ENCODE results near the gene CSGALNACT2. TPM values are rescaled to one million over a fixed set of nuclear protein-coding genes. Genes with fewer than 3 reads are reported as not detected.

Gene CSGALNACT2
- total and polyA plus RNA-seq, 9 of the 15 experiments (the other 6 are each of a cell fraction or from before 2014, with no cell fraction given), result 1.4 to 7.3 (median 3.5) TPM

GRCh38 chr10:43102063-43102828 lies 36.0 kb upstream of the CSGALNACT2 start:
- Histone ChIP-seq H3K4me3 (no peak overlapping the region), H3K9ac (ENCODE audit: insufficient read depth in 1 of 2, low read depth in 2 of 2, low read length in 2 of 2) (no peak overlapping the region), H3K9me1 (ENCODE audit: control insufficient read depth, insufficient read depth, low read length) (no peaks in the 10 kb centered on the region), H3K4me1 (replicated peaks in 1 of 2; ENCODE audit: control insufficient read depth in 2 of 2, insufficient read depth in 2 of 2, low read length in 2 of 2) (peaks cover 0 to 22% of the 10 kb centered on the region in 2 experiments; a peak in 2 of 5 replicates), H4K20me1 (replicated peaks; ENCODE audit: control insufficient read depth, insufficient read depth, low read length) (0 out of 2 replicates have a peak, but pooled peaks cover 4% of the 10 kb centered on the region), H3K4me2 (ENCODE audit: insufficient read depth, low read length) (no peak overlapping the region), H3K9me3 (replicated peaks; ENCODE audit: control insufficient read depth, insufficient read depth, low read depth, low read length) (no peaks in the 10 kb centered on the region), H3K79me2 (ENCODE audit: control insufficient read depth, insufficient read depth, low read length) (no peaks in the 10 kb centered on the region), H2AFZ (ENCODE audit: low read depth, low read length) (no peak overlapping the region), H3K27ac (ENCODE audit: extremely low read depth, low read depth, low read length) (no peak overlapping the region), H3K27me3 (ENCODE audit: control insufficient read depth in 2 of 2, insufficient read depth in 2 of 2, low read length in 2 of 2) (peaks cover 19 to 52% of the 10 kb centered on the region in 2 experiments; a peak in 4 of 5 replicates), H3K36me3 (ENCODE audit: control insufficient read depth, insufficient read depth, low read length) (no peaks in the 10 kb centered on the region)
- FAIRE-seq, result no peak
- CTCF ChIA-PET (ENCODE audit: low intra/inter-chr PET ratio), result no interaction called here
- WGBS (ENCODE audit: insufficient coverage, low coverage, missing lambda C conversion rate), result 0% methylated on average over 17 of the region's 19 CpGs
- POLR2A ChIA-PET, result interaction anchor here (0.6 to 1.2 kb wide), 4 partner anchors 9 to 1265 kb away, joined by 3 to 4 read pairs (median 3); no protein-coding TSS in a partner anchor
- no TSS peak for BruUV-seq (replicated peaks)
- in situ Hi-C loops (cut with MboI) (no loop called here), intact Hi-C loops (cut with micrococcal nuclease) (no loop called here)
- DNase-seq (ENCODE audit: extremely low read depth in 1 of 4, low spot score in 3 of 4), result no peak
- TF ChIP-seq RBM17 (IDR thresholded peaks at IDR 0.05; ENCODE audit: borderline replicate concordance, low read depth, low read length) (no peak), KDM1A (IDR thresholded peaks at IDR 0.05) (no peak), E2F5 (CRISPR knock-in tag; IDR thresholded peaks at IDR 0.05) (no peak), CC2D1A (IDR thresholded peaks at IDR 0.05) (no peak), ESRRA (IDR thresholded peaks at IDR 0.05; ENCODE audit: borderline replicate concordance, low read depth) (no peak), ZNF354B (CRISPR knock-in tag; IDR thresholded peaks at IDR 0.05) (no peak), FOXK2 (conservative IDR thresholded peaks at IDR 0.05 in 1 of 2, IDR thresholded peaks at IDR 0.05 in 1 of 2; ENCODE audit: low read depth in 2 of 2) (no peak), NBN (IDR thresholded peaks at IDR 0.05; ENCODE audit: low read depth) (no peak), NFXL1 (CRISPR knock-in tag; IDR thresholded peaks at IDR 0.05) (no peak), SAFB (IDR thresholded peaks at IDR 0.05; ENCODE audit: borderline replicate concordance, low read depth, low read length) (no peak)
- TF ChIP-seq, protein P1, sequence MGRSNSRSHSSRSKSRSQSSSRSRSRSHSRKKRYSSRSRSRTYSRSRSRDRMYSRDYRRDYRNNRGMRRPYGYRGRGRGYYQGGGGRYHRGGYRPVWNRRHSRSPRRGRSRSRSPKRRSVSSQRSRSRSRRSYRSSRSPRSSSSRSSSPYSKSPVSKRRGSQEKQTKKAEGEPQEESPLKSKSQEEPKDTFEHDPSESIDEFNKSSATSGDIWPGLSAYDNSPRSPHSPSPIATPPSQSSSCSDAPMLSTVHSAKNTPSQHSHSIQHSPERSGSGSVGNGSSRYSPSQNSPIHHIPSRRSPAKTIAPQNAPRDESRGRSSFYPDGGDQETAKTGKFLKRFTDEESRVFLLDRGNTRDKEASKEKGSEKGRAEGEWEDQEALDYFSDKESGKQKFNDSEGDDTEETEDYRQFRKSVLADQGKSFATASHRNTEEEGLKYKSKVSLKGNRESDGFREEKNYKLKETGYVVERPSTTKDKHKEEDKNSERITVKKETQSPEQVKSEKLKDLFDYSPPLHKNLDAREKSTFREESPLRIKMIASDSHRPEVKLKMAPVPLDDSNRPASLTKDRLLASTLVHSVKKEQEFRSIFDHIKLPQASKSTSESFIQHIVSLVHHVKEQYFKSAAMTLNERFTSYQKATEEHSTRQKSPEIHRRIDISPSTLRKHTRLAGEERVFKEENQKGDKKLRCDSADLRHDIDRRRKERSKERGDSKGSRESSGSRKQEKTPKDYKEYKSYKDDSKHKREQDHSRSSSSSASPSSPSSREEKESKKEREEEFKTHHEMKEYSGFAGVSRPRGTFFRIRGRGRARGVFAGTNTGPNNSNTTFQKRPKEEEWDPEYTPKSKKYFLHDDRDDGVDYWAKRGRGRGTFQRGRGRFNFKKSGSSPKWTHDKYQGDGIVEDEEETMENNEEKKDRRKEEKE (IDR thresholded peaks at IDR 0.05; ENCODE audit: borderline replicate concordance in 1 of 2, control insufficient read depth in 1 of 2, low read depth in 2 of 2, low read length in 1 of 2), result no peak
- ATAC-seq, result no peak
